IPS-NIHi11 (cell line): ENCODE data around the gene LRP6.

Experiments used
- DNase-seq: peaks from one replicate; pipeline ENCODE4 v3.0.0; 2012; ENCODE audit warnings: mixed read lengths, low spot score

Gene LRP6

GRCh38 chr12:12214635-12215131 is 52.2 kb downstream of the LRP6 start:
- no peak for DNase-seq

GRCh38 chr12:12214201-12214600 is 52.6 kb downstream of the LRP6 start:
- no peak for DNase-seq

- no peak for DNase-seq
Observed at GRCh38 chr12:12212769-12213168, 54.1 kb downstream of the LRP6 start.

GRCh38 chr12:12210983-12211382 is 55.9 kb downstream of the LRP6 start:
- no peak for DNase-seq

- no peak for DNase-seq
Observed at GRCh38 chr12:12210416-12210815, 56.4 kb downstream of the LRP6 start.

- no peak for DNase-seq
Observed at GRCh38 chr12:12209675-12210074, 57.2 kb downstream of the LRP6 start.

- no peak for DNase-seq
Observed at GRCh38 chr12:12209043-12209442, 57.8 kb downstream of the LRP6 start.

- DNase-seq = no peak
Observed at GRCh38 chr12:12207746-12208145, 59.1 kb downstream of the LRP6 start.

- DNase-seq = no peak
Observed at GRCh38 chr12:12206776-12207388, 60.0 kb downstream of the LRP6 start.

GRCh38 chr12:12202747-12203146 is 64.1 kb downstream of the LRP6 start:
- DNase-seq = no peak

- no peak for DNase-seq
Observed at GRCh38 chr12:12202105-12202504, 64.7 kb downstream of the LRP6 start.

GRCh38 chr12:12201274-12201758 is 65.5 kb downstream of the LRP6 start:
- no peak for DNase-seq

GRCh38 chr12:12200363-12200762 is 66.5 kb downstream of the LRP6 start:
- no peak for DNase-seq

- no peak for DNase-seq
Observed at GRCh38 chr12:12198124-12198523, 68.7 kb downstream of the LRP6 start.

- no peak for DNase-seq
Observed at GRCh38 chr12:12197128-12197527, 69.7 kb downstream of the LRP6 start.

- no peak for DNase-seq
Observed at GRCh38 chr12:12195516-12195915, 71.3 kb downstream of the LRP6 start.

- DNase-seq = no peak
Observed at GRCh38 chr12:12195081-12195480, 71.8 kb downstream of the LRP6 start.

- DNase-seq = no peak
Observed at GRCh38 chr12:12194206-12194605, 72.6 kb downstream of the LRP6 start.

GRCh38 chr12:12191008-12191407 is 75.8 kb downstream of the LRP6 start:
- no peak for DNase-seq

- no peak for DNase-seq
Observed at GRCh38 chr12:12190087-12190809, 76.6 kb downstream of the LRP6 start.

GRCh38 chr12:12185414-12185813 is 81.4 kb downstream of the LRP6 start:
- no peak for DNase-seq

- DNase-seq = no peak
Observed at GRCh38 chr12:12182703-12183365, 84.0 kb downstream of the LRP6 start.

GRCh38 chr12:12181511-12181910 is 85.3 kb downstream of the LRP6 start:
- DNase-seq = no peak
